ENCODE data around the gene WWC2.

The WWC2 gene

DNA sequence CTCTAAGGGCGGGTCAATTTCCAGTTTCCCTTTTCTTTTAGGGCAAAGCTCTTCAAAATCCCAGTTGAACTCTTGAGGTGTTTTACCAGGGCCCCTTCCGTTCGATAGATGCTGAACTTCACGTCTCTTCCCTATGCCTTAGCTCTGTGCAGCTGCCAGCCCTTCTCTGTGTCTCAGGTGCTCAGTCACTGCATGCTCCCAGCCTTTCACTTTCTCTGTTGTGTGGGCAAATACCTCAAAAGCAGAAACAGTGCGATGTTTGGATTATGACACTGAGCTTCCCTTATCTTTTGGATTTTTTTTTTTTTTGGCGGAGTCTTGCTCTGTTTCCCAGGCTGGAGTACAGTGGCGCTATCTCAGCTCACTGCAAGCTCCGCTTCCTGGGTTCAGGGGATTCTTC lies 112.5 kb downstream of the WWC2 start:
- H3K4me2 ChIP-seq (ENCODE audit: low read depth, low read length, poor library complexity, severe bottlenecking): no peak overlapping the region
- H3K9ac ChIP-seq (ENCODE audit: low read length): no peak overlapping the region
- no peak overlapping the region for H3K27ac ChIP-seq (ENCODE audit: low read depth, low read length)
- no peak for TF ChIP-seq EZH2phosphoT487 (conservative IDR thresholded peaks at IDR 0.05; ENCODE audit: low read length)
- TF ChIP-seq, protein P1, sequence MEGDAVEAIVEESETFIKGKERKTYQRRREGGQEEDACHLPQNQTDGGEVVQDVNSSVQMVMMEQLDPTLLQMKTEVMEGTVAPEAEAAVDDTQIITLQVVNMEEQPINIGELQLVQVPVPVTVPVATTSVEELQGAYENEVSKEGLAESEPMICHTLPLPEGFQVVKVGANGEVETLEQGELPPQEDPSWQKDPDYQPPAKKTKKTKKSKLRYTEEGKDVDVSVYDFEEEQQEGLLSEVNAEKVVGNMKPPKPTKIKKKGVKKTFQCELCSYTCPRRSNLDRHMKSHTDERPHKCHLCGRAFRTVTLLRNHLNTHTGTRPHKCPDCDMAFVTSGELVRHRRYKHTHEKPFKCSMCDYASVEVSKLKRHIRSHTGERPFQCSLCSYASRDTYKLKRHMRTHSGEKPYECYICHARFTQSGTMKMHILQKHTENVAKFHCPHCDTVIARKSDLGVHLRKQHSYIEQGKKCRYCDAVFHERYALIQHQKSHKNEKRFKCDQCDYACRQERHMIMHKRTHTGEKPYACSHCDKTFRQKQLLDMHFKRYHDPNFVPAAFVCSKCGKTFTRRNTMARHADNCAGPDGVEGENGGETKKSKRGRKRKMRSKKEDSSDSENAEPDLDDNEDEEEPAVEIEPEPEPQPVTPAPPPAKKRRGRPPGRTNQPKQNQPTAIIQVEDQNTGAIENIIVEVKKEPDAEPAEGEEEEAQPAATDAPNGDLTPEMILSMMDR (IDR thresholded peaks at IDR 0.05; ENCODE audit: insufficient read depth, low read length, poor library complexity, severe bottlenecking): no peak
- H3K79me2 ChIP-seq (ENCODE audit: insufficient read depth, low read length): no peaks in the 10 kb centered on the region
- no peaks in the 10 kb centered on the region for H3F3A ChIP-seq (ENCODE audit: insufficient read depth)
- H2AFZ ChIP-seq (ENCODE audit: low read depth, low read length, severe bottlenecking): no peak overlapping the region
- no peaks in the 10 kb centered on the region for H3K9me3 ChIP-seq (ENCODE audit: insufficient read depth, low read length)
- no peaks in the 10 kb centered on the region for H3K27me3 ChIP-seq (ENCODE audit: low read length)
- H4K20me1 ChIP-seq (ENCODE audit: low read depth, low read length): no peaks in the 10 kb centered on the region
- no peaks in the 10 kb centered on the region for H3K36me3 ChIP-seq (ENCODE audit: low read length)
- H3K4me3 ChIP-seq (ENCODE audit: insufficient read depth, low read length, poor library complexity, severe bottlenecking): no peak overlapping the region
- H3K9me2 ChIP-seq (replicated peaks; ENCODE audit: insufficient read depth, low read length): no peaks in the 10 kb centered on the region

DNA sequence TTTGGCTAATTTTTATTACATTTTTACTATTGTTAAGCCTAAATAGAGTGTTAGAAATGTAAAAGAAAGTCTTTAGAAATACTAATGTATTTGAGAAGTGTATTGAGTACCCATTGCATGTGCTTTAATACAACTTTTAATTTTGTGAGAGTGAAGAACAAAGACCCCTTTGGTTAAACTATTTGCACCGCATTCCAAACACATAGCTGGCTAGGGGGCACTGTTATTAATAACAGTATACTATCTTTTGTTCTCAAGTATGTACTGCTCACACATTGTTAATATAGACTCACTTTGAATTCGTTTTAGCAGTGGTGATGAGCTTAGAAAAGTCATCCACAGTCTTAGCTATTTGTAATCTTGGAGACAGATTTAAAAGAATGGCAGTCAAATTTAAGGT lies 114.9 kb downstream of the WWC2 start:
- H3K9me2 ChIP-seq (replicated peaks; ENCODE audit: insufficient read depth, low read length): no peaks in the 10 kb centered on the region
- no peak overlapping the region for H2AFZ ChIP-seq (ENCODE audit: low read depth, low read length, severe bottlenecking)
- no peak overlapping the region for H3K9ac ChIP-seq (ENCODE audit: low read length)
- no peak overlapping the region for H3K4me2 ChIP-seq (ENCODE audit: low read depth, low read length, poor library complexity, severe bottlenecking)
- no peaks in the 10 kb centered on the region for H3K27me3 ChIP-seq (ENCODE audit: low read length)
- H3K9me3 ChIP-seq (ENCODE audit: insufficient read depth, low read length): no peaks in the 10 kb centered on the region
- no peaks in the 10 kb centered on the region for H3K79me2 ChIP-seq (ENCODE audit: insufficient read depth, low read length)
- TF ChIP-seq EZH2phosphoT487 (conservative IDR thresholded peaks at IDR 0.05; ENCODE audit: low read length): no peak
- TF ChIP-seq, protein P1 (IDR thresholded peaks at IDR 0.05; ENCODE audit: insufficient read depth, low read length, poor library complexity, severe bottlenecking): no peak
- H3K27ac ChIP-seq (ENCODE audit: low read depth, low read length): no peak overlapping the region
- H3K36me3 ChIP-seq (ENCODE audit: low read length): no peaks in the 10 kb centered on the region
- no peaks in the 10 kb centered on the region for H3F3A ChIP-seq (ENCODE audit: insufficient read depth)
- H3K4me3 ChIP-seq (ENCODE audit: insufficient read depth, low read length, poor library complexity, severe bottlenecking): no peak overlapping the region
- no peaks in the 10 kb centered on the region for H4K20me1 ChIP-seq (ENCODE audit: low read depth, low read length)

DNA sequence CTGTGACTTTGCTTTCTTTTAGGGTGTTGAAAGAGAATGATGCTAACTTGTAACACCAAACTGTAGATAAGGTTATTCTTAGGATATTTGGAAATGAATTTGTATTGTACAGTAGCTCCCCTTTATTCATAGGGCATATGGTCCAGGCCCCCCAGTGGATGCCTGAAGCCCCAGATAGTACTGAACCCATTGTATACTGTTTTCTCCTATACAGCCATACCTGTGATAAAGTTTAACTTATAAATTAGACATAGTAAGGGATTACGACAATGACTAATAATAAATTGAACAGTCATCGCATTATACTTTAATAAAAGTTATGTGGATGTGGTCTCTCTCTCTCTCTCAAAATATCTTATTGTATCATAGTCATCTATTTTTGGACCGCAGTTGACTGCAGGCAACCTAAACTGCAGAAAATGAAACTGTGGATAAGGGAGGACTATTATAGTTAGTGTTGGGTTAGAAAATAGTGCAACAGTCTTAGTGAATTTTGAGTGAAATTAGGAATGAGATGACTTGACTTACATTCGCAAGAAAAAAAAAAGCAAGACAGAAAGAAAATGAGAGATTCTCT lies 115.9 kb downstream of the WWC2 start:
- Histone ChIP-seq H4K20me1 (ENCODE audit: low read depth, low read length) (no peaks in the 10 kb centered on the region), H3K36me3 (ENCODE audit: low read length) (no peaks in the 10 kb centered on the region), H3K27ac (ENCODE audit: low read depth, low read length) (no peak overlapping the region), H3K79me2 (ENCODE audit: insufficient read depth, low read length) (no peaks in the 10 kb centered on the region), H3K27me3 (ENCODE audit: low read length) (no peaks in the 10 kb centered on the region), H3K9me2 (replicated peaks; ENCODE audit: insufficient read depth, low read length) (no peaks in the 10 kb centered on the region), H3K4me2 (ENCODE audit: low read depth, low read length, poor library complexity, severe bottlenecking) (no peak overlapping the region), H3K4me3 (ENCODE audit: insufficient read depth, low read length, poor library complexity, severe bottlenecking) (no peak overlapping the region), H3K9me3 (ENCODE audit: insufficient read depth, low read length) (no peaks in the 10 kb centered on the region), H2AFZ (ENCODE audit: low read depth, low read length, severe bottlenecking) (no peak overlapping the region), H3K9ac (ENCODE audit: low read length) (no peak overlapping the region), H3F3A (ENCODE audit: insufficient read depth) (no peaks in the 10 kb centered on the region)
- TF ChIP-seq EZH2phosphoT487 (conservative IDR thresholded peaks at IDR 0.05; ENCODE audit: low read length): no peak
- TF ChIP-seq, protein P1 (IDR thresholded peaks at IDR 0.05; ENCODE audit: insufficient read depth, low read length, poor library complexity, severe bottlenecking): no peak
